Left renal pelvis (tissue), 4 donors: ENCODE results near the gene PLPP4. TPM values are rescaled to one million over a fixed set of nuclear protein-coding genes. Genes with fewer than 3 reads are reported as not detected.

ENCODE experiments used
- DNase-seq, 4 donors: peaks; one replicate each; pipeline ENCODE4 v3.0.0-alpha.2; 2013; ENCODE audit warnings: low read depth in 4 of 4, low spot score in 3 of 4
- polyA plus RNA-seq, 4 donors: library from polyadenylated mRNA; unstranded; fragments of 120-200 nt; gene quantifications; one replicate each; pipeline ENCODE4 v1.2.1, GENCODE V29; 2013; ENCODE audit not compliant: insufficient read length in 4 of 4

Gene PLPP4
- polyA plus RNA-seq, 4 donors = 0.49 to 6.2 (median 5.2) TPM

DNA sequence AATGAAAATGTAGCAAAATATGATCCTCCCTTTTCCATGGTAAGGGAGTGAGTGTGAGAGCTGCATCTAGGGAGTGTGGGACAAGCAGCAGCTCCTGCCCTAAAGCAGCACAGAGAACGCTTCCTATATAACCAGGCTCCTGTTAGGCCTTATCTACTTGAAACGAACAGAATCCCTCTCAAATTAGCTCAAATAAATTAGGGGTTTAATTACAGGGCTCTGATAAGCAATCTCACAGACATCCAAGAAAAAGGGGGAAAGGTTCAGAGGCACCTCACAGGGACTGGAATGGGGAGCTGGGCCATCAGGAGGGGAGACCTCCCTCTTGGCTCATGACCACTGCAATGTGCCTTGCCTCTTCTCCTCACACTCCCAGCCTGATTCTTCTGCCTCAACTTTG, 57.9 kb downstream of the PLPP4 start:
- no peak for DNase-seq

DNA sequence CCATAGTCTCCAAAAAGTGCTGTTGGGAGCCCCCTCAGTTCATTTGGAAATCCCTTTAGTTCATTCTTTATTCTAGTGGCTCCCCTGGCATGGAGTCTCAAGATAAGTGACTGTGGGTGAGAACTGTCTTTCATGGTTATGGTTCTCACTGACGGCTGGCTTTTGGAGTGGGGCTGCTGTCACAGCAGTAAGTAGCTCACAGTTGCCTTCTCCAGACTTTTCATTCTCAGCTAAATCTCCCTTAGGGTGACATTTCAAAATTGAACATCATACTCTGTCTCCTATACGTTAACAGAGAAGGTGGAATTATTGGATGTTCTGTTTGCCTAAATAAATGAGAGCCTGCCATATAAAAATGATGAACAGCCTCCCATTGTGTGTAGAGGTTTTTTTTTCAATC, 58.7 kb downstream of the PLPP4 start:
- no peak for DNase-seq

DNA sequence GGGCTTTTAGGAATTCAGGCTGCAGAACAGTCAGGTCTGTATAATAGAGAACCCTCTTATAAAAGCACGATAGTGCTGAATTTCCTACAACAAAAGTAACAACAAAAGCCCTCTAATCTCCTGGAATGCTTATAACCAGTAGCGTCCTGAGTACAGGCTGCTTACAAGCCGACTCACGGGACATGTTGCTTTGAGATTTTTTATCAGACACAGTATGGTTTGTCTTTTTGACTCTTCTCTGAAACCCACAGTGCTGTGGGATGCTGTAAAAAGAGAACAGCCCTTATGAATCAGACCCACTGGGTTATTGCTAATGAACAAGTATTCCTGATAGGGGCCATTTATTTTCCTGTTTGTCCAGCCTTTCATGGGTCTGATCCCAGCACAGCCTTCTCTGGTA, 59.4 kb downstream of the PLPP4 start:
- DNase-seq = no peak

DNA sequence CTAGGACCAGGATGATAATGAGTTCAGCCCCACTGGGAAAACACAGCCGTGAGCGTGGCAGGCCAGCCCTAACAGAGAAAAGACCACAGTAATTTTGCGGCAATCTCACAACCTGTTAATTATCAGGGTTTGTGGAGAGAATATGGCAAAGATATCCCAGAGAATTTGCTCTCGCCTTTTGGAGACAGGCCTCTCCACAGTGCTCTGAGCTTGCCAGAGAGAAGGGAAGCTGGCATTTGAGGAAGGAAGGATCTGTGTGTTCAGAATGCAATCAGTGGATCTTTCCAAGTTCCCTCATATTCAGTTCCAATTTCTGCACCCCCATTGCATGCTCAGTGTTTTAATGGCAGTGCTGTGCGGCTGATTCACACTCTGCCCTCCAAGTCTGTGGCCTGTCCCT, 60.2 kb downstream of the PLPP4 start:
- DNase-seq = no peak

DNA sequence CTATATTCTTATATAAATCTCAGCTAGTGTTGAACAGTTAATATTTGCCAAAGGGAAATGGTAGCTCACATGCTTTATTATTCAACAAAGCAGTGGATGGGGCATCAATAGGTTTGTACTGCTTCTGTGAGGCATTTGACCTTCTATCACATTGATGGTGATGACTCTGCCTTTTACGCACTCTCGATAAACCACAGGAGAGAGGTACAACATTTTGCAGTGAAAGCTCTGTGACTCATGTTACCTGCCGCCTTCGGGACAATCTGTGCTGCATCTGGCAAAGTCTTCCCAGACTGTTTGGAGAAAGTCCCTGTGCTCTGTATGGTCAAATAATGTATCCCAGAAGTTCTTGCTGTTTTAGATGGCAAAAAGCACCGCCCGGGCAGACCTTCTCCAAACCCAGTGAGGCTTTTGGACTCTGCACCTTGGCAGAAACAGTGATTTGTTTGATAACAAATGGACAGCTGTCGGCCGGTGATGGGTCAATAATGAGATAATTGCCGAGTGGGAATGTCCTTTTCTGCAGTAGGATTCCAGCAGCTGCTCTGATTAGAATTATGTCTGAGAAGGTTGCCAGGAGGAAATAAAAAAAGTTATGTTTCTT, 61.0 kb downstream of the PLPP4 start:
- no peak for DNase-seq

DNA sequence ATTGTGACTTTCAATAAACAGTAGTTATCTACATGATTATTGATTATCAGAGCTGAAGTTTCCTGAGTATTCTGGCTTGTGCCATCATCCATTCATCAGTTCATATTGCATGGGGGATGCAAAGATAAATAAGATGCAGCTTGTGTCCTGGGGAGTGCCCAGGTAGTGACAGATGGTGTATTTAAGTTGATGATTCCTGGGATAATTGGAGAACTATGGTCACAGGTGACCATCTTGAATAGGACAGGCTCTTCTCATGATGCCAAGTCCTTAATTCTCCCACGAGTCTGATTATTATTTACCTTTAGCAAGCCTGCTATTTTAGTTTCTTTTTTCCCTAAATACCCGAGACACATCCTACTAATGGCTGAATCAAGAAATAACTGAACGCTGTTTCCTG, 64.9 kb downstream of the PLPP4 start:
- no peak for DNase-seq

DNA sequence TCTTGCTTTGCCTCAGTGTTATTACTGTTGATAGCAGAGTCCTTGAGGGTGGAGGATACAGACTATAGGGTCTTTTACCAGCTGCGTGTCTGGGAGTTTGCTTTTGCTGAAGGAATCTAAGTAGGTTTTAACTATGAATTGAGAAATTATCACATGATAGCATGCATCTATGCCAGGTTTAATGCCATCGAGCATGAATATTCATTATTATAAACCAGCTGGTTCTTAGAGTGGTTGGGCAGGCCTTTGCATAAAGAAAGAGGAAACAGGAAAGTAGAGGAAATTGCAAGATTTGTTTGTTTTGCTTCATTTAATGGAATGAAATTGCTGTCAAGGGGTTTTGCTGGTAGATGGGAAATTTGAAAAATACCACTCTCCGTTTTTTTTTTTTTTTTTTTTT, 70.7 kb downstream of the PLPP4 start:
- no peak for DNase-seq

DNA sequence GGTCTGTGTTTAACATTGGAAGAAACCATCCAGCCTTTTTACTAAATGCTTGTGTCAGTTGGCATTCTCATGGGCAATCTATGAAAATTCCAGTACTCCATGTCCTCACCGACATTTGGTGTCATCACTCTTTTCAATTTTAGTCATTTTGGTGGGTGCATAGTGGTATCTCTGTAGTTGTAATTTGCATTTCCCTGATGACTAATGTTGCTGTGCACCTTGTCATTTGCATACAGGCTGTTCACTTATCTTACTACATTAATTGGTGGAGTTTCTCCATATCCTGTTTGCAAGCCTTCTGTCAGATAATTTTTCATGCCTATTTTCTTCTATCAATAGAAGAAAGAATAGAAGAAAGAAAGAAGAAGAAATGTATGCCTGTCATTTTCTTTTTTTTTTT, 73.7 kb downstream of the PLPP4 start:
- DNase-seq = no peak

DNA sequence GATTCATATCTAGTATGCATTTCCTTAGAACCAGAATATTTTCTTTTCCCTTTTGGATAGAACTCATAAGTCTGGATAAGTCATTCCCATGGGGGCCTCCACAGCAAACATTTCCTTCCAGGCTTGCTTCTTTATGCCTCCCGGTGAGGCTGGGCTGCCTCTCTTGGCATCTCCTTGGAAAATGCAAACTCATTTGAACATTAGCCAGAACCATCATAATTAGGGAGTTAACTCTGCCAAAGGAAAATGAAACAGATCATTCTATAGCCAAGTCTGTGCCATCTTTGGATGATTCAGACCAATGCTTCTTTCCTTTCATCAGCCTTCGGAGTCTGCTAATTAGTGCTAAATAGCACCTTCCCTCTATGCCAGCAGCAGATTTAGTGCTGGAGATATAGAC, 81.1 kb downstream of the PLPP4 start:
- no peak for DNase-seq

DNA sequence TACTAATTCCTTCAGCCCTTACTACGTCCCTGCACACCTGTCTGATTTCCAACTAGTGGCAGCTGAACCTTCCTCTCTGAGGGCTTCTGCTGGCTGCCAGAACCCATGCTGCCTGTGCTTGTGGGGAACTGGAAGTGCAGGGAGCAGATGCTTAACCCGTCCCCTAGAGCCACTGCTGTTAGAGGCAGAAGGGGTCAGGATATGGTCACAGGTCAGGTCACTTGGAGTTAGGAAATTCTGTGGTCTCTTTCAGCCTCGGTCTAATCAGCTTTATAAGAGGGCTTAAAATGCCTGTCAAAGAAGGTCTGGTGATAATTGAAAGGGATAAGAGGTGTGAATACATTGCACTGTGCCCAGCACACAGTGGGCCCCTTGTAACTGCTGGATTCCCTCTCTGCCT, 82.0 kb downstream of the PLPP4 start:
- no peak for DNase-seq

DNA sequence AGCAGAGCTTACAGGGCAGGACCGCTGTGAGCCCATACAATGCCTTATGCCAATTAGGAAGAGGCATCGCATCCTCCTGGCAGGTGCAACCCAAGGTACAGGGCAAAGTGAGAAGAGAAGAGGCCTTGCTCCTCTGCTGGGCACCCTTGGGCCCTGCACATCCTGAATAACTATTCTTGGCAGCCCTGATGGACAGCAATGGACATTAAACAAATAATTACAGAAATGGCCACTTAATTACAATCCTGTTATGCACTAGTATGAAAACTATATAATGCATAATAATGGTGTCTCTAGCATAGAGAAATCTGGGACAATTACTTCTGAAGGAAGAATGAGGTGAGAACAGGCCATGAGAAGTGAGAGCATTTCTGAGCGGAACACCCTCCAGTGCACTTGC, 83.5 kb downstream of the PLPP4 start:
- no peak for DNase-seq

DNA sequence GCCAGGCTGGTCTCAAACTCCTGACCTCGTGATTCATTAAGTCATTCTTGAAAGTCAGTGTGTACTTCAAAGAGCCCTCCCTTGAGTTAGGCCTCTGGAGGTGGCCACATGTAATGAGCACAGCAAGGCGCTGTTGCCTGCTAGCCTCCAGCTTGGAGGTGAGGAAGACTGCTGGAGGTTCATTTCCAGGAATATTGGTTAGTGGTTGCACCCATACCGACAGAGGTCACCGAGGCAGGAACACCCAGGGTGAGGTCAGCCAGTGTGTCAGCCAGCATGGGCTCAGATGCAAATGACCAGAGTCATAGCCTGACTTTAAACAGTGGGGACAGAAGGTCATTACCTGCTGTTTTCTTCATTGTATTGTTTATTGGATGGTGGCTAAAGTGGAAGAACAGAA, 85.0 kb downstream of the PLPP4 start:
- no peak for DNase-seq

DNA sequence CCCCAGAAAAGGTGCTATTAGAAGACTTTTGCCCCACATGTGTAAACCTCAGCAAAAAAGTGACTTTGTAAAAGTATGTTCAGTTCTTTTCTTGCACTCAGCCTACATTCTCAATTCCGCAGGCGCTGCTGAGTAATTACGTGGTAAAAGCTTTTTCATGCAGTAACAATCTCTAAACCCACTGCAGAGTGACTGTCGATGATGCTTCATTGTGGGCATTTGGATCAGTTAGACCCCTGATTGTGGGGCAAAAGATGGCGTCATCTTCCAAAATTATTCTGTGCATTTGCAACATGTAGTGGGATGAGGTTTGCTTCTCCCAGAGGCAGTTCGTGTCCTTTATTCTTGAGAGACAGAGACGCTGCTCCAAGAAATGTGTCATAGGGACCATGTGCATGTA, 85.6 kb downstream of the PLPP4 start:
- DNase-seq = no peak

DNA sequence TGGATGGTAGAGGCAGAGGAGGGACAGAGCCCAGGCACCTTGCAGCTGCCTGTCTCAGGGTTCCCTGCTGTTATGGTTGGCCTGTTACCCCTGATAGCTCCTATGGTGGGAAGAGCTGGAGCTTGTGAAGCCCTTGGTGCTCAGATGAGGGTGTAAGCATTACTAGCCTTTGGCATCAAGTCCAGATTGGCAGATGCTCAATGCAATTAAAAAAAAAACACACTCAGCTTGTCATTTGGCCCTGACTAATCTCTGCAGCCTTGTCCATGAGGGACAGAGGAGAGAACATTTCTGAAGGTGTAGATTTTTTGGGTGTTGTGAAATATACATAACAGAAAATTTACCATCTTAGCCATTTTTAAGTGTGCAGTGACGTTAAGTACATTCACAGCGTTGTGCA, 86.3 kb downstream of the PLPP4 start:
- no peak for DNase-seq

DNA sequence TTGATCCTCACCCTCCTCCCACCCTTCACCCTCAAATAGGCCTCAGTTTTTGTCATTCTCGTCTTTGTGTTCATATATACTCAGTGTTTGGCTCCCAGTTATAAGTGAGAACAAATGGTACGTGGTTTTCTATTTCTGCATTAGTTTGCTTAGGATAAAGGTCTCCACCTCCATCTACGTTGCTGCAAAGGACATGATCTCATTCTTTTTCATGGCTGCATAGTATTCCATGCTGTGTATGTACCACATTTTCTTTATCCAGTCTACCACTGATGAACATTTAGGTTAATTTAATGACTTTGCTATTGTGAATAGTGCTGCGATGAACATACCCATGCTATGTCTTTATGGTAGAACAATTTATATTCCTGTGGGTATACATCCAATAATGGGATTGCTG, 91.2 kb downstream of the PLPP4 start:
- DNase-seq = no peak

DNA sequence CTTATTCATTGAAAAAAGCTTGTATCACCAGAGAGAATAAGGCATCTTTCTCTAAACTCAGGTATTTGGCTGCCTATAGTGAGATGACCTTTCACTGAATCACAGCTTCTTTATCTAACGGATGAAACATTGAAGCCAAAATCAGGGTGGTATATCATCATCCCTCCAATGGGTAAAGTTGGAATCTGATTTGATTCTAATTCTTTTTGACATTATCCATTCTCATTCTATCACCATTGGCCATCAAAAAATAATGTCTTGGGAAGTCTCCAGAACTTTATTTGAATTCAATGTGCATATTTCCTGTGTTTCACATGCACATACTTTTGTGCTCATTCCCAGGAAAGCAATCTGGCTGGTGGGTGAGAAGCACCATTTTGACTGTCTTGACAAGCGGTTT, 95.2 kb downstream of the PLPP4 start:
- no peak for DNase-seq

DNA sequence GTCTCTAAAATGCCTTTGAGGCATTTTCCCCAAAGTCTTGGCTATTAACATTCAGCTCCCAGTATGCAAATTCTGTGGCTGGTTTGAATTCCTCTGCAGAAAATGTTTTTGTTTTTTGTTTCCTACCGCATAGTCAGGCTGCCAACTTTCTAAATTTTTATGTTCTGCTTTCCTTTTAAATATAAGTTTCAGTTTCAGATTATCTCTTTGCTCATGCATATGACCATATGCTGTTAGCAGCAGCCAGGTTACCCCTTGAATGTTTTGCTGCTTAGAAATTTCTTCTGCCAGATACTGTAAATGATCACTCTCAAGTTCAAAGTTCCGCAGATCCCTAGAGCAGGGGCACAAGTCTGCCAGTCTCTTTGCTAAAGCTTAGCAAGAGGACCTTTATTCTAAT, 96.9 kb downstream of the PLPP4 start:
- no peak for DNase-seq

DNA sequence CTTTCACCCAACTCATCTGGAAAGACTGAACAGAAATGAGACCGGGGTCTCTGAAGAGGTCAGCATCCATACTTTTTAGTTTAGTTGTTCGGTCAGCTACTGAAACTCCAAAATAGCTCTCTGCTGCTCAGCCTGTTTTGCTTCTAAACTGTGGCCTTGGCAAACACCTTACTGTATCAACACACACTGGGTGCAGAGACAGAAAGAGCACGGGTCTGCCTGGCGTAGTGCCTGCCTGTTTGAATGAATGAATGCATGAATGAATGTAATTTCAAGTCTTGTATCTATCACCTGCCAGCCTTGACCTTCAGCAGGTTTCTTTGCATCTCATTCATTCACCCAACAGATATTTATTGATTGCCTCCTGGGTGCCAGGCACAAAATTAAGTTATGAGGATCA, 98.4 kb downstream of the PLPP4 start:
- no peak for DNase-seq

DNA sequence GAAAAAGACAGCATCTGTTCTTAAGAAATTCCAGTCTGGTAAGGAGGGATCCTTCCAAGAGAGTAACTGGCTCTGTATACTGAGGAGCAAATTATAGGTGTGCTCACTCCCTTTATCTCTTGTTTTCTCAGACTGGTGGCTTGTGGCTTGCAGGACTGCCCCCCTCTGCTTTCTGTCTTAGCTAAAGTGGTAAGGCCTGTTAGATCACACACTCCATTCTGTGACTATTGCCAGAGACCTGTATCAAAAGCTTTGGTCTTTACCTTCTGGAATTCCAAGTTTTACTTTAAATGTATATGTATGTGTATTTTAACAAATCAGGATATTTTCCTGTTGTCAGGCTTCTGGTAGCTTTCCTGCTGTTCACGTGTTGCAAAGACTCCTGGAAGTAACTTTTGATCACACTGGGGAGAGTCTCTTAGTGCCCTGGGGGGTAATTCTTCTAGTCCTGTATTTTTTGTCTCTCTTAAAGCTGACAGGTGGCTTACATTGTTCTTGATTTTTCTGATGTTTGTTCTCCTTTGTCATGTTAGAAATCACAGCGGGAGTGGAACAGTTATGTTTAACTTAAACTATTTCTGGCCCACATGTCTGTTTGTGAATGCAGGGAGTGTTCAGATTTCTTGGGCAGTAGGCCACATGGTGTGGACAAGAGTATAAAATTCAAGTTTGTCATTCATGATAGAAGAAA, 99.0 kb downstream of the PLPP4 start:
- no peak for DNase-seq

DNA sequence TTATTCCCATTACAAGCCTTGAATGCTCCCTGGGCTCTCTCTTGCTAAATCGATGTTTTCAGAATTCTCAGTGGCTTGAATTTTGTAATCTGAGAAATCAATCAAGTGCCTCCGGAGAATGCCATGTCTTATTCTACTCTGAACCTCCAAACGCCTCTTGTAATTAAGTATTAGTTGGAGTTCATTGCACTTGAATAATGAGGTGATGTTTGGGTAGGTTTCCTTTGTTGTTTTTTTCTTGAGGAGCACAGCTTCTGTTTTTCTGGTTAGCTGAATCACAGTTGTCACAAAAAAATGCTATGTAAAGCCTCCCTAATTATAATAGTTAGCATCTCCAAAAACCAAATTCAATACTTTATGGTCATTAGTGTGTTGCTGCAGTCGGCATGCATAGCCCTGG, 100.3 kb downstream of the PLPP4 start:
- DNase-seq = no peak

DNA sequence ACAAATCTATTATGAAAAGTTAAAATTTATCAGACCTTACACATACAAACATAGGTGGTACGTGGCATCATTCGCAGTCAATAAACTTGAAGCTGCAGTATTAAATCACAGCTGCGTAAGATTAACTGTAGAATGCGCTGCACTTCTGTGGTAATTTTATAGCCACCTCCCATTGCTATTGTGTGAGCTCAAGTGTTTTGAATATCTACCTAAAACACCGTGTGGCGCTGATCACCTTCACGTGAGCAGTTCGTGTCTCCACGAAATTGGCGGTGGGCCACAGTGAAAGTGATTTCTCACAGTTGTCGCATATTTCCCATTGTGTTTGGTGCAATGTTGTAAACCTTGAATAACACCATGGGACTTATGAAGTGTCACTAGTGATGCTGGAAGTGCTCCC, 102.8 kb downstream of the PLPP4 start:
- no peak for DNase-seq

DNA sequence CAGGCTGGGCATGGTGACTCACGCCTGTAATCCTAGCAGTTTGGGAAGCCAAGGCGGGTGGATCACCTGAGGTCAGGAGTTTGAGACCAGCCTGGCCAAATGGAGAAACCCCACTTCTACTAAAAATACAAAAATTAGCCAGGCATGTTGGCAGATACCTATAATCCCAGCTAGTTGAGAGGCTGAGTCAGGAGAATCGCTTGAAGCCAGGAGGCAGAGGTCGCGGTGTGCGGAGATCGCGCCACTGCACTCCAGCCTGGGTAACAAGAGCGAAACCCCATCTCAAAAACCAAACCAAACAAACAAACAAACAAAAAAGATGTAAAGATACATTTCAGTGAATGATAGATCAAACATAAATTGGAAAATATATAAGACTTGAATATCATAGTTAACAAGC, 105.9 kb downstream of the PLPP4 start:
- no peak for DNase-seq

DNA sequence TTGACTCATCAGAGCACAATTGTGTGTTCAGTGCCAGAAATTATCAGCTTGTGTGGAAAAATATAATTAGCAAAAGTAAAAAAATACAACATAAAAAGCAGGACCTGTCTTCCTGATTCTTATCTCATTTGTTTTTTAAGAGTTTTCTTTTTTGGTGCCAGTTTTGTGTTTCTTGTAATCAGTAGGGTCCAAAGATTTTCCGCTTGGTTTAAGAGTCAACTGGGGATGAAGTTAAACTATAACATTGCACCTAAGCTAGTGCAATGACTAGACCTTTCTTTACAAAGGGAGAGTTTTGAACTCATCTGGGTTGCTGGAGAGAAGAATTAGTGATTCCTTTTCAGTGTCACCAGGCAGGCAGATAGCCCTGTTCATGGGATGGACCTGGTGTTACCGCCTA, 113.4 kb downstream of the PLPP4 start:
- DNase-seq = no peak
